Left ventricle myocardium inferior (tissue), 1 donor: ENCODE measurements around the gene UBFD1. TPM values are rescaled to one million over a fixed set of nuclear protein-coding genes. Genes with fewer than 3 reads are reported as not detected.

Source experiments
- DNase-seq: peaks from one replicate; pipeline ENCODE4 v3.0.0-alpha.2; 2020
- H3K27ac ChIP-seq: fragments of 200-600 bp; replicated peaks from 2 replicates; pipeline ENCODE4 v1.8.0; 2021
- H3K27me3 ChIP-seq: fragments of 200-600 bp; 2 replicates; pipeline ENCODE4 v1.8.0; 2021; ENCODE audit warnings: low read depth
- H3K36me3 ChIP-seq: fragments of 200-600 bp; 2 replicates; pipeline ENCODE4 v1.8.0; 2021
- H3K4me1 ChIP-seq: fragments of 200-600 bp; 2 replicates; pipeline ENCODE4 v1.8.0; 2021
- H3K4me3 ChIP-seq: fragments of 200-600 bp; 2 replicates; pipeline ENCODE4 v1.8.0; 2021; ENCODE audit warnings: mild to moderate bottlenecking, moderate library complexity
- H3K9me3 ChIP-seq: fragments of 200-600 bp; replicated peaks from 2 replicates; pipeline ENCODE4 v1.8.0; 2021
- CTCF ChIP-seq: fragments of 200-600 bp; IDR thresholded peaks from 2 replicates; pipeline ENCODE4 v1.8.0; 2021; ENCODE audit warnings: antibody characterized with exemption, mild to moderate bottlenecking, borderline replicate concordance
- intact Hi-C: fragments of 100-400 bp; cut with micrococcal nuclease; formaldehyde crosslinking; loops from one replicate; pipeline ENCODE4 v1.11.0; 2022
- total RNA-seq: library from RNA; stranded (reverse); fragmentation: NEBNext Ultra II Directional; extraction: Animal tissue kit (Norgen Biotek cat#: 25700); gene quantifications from one replicate; pipeline ENCODE4 v1.2.1, GENCODE V29; 2021
- donor health status: DM: no; HTN: yes; CAD: no; lungs with severe emphysema.

The UBFD1 gene
- total RNA-seq, 1 donor from 2014 or later, result 61.4 TPM

DNA sequence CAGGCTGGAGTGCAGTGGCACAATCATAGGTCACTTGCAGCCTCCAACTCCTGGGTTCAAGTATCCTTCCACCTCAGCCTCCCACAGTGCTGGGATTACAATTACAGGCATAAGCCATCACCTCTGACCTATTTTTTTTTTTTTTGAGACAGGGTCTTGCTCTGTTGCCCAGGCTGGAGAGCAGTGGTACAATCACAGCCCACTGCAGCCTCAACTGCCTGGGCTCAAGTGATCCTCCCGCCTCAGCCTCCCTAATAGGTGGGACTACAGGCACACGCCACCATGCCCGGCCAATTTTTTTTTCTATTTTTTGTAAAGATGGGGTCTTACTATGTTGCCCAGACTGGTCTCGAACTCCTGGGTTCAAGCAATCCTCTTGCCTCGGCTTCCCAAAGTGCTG is 41.6 kb upstream of the UBFD1 start:
- no peak overlapping the region for H3K27ac ChIP-seq
- peaks cover 15% of the 10 kb centered on the region for H3K36me3 ChIP-seq
- intact Hi-C loops, result loop anchor here (10.0 kb wide), 1 partner anchor 61 kb away; the partner anchor contains the start of gene COG7
- H3K4me3 ChIP-seq, result no peak overlapping the region
- no peaks in the 10 kb centered on the region for H3K27me3 ChIP-seq
- DNase-seq, result no peak
- no peaks in the 10 kb centered on the region for H3K9me3 ChIP-seq
- H3K4me1 ChIP-seq, result peaks cover 11% of the 10 kb centered on the region
- TF ChIP-seq CTCF, result no peak

DNA sequence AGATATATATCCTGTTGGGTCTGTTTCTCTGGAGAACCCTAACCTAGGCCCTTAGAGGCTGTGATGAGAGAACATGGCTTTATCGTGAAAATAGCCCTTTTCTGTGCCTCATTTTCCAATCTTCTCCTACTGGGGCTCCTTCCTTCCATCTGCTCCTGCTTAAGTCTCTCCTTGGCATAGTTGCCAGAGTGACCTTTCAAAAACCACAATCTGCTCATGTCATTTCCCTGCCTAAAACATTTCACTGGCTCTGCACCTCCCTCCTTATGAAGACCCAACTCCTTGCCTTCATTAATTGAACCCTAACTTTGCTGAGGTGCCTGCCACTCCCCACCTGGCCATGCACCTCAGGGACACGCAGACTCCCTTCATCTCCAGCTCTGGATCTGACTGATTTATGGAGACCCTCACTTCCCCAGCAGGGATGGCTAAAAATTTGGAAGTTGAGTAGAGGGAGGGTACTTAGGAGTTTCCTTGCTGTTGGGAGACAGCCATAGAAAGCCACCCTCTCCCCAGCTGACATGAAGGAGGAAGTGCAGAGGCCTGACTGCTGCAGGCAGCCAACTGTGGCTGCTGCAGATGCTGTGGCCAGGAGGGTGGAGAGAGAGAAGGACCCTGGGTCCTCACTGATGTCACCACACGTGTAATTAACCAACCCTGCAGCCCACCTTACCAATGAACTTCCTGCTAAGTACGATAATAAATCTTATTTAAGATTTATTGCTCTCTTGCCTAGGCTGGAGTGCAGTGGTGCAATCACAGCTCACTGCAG is 41.0 kb upstream of the UBFD1 start:
- Histone ChIP-seq H3K27me3 (no peaks in the 10 kb centered on the region), H3K4me1 (peaks cover 5% of the 10 kb centered on the region), H3K9me3 (no peaks in the 10 kb centered on the region), H3K27ac (no peak overlapping the region), H3K36me3 (peaks cover 16% of the 10 kb centered on the region), H3K4me3 (no peak overlapping the region)
- no peak for DNase-seq
- intact Hi-C loops, result loop anchor here (10.0 kb wide), 1 partner anchor 62 kb away; the partner anchor contains the start of gene COG7
- TF ChIP-seq CTCF, result no peak

GRCh38 chr16:23518435-23518891 is 39.1 kb upstream of the UBFD1 start:
- intact Hi-C loops, result loop anchor here (10.0 kb wide), 1 partner anchor 64 kb away; the partner anchor contains the start of gene COG7
- Histone ChIP-seq H3K27me3 (no peaks in the 10 kb centered on the region), H3K27ac (no peak overlapping the region), H3K4me3 (no peak overlapping the region), H3K9me3 (no peaks in the 10 kb centered on the region), H3K4me1 (peaks cover 5% of the 10 kb centered on the region), H3K36me3 (peaks cover 31% of the 10 kb centered on the region)
- no peak for TF ChIP-seq CTCF
- DNase-seq, result no peak

GRCh38 chr16:23519282-23519681 is 38.2 kb upstream of the UBFD1 start:
- TF ChIP-seq CTCF, result no peak
- Histone ChIP-seq H3K4me3 (no peak overlapping the region), H3K4me1 (peaks cover 5% of the 10 kb centered on the region), H3K27me3 (no peaks in the 10 kb centered on the region), H3K36me3 (peaks cover 39% of the 10 kb centered on the region), H3K27ac (no peak overlapping the region), H3K9me3 (no peaks in the 10 kb centered on the region)
- no peak for DNase-seq
- intact Hi-C loops, result loop anchor here (10.0 kb wide), 1 partner anchor 64 kb away; the partner anchor contains the start of gene COG7

GRCh38 chr16:23520500-23520899 is 37.0 kb upstream of the UBFD1 start:
- no peak for DNase-seq
- Histone ChIP-seq H3K36me3 (peaks cover 51% of the 10 kb centered on the region), H3K4me1 (peaks cover 5% of the 10 kb centered on the region), H3K4me3 (no peak overlapping the region), H3K27me3 (no peaks in the 10 kb centered on the region), H3K9me3 (no peaks in the 10 kb centered on the region), H3K27ac (no peak overlapping the region)
- intact Hi-C loops, result no loop called here
- no peak for TF ChIP-seq CTCF
